ENCODE measurements around the gene LRRC52.

Gene LRRC52

DNA sequence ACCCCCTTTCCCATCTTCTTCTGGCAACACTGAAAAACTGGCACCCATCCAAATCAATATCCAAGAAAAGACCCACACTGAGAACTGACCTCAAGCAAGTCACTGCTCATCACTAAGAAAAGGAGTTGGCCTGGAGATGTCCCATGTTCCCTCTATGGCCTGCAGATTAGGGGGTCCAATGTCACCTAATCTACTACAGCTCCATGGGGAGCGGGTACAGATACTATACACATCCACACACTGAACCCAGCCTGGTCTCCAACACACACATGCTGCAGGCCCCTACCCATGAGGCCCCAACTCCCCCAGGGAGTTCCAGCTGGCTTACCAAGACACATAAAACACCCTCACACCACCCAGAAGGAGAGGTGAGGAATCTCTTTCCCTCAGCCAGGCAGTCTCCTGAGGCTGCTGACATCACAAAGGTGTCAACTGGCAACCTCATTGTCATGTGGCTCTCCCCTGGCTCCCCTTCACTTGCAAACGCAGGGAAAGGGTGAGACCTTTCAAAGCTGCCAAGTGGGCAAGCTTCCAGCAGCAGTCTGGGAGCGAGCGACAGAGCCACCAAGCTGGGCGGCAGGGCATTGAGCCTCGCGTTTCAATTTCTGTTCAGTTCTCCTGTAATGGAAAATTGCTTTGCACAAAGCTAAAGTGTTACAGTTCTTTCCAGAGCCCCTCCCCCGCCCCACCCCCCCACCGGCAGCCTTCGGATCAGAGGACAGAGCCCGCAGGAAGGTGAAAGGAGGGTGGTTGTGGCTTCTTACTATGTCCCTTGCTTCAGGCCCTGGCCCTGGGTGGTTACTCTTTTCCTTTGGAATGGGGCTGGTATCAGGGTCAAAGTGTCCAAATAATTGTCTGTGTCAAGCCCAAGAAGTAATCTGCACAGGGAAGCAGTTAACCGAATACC, at the start of gene LRRC52:
Gene LRRC52, plus strand, starts transcription at position 469 of the 907 bp plus-strand sequence. Its CDS starts 297 bp downstream, at position 766.
- DNase-seq (ENCODE audit: low spot score), result no peak

- DNase-seq (ENCODE audit: low spot score), result no peak
Measured at GRCh38 chr1:165494949-165495857, 48.6 kb upstream of the LRRC52 start.

- DNase-seq (ENCODE audit: low spot score), result no peak
Measured at GRCh38 chr1:165495858-165496205, 48.0 kb upstream of the LRRC52 start.

DNA sequence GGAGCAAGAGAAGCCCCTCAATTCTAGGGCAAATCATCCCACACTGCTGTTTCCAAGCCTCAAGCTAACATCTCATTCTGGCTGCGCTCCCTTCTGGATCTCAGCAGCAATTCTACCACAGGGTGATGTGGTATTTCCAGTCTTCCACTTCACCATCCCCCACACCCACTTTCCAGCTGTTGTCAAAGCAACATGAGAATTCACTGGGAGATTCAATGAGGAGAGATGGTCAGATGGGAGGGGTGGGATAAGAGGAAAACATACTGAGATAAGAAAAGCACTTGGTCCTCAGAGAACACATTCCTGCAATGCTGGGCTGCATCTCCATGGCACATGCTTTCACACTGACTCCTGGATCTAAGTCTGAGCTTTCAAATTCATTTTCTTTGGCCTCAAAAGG, 47.3 kb upstream of the LRRC52 start:
- DNase-seq (ENCODE audit: low spot score), result no peak

DNA sequence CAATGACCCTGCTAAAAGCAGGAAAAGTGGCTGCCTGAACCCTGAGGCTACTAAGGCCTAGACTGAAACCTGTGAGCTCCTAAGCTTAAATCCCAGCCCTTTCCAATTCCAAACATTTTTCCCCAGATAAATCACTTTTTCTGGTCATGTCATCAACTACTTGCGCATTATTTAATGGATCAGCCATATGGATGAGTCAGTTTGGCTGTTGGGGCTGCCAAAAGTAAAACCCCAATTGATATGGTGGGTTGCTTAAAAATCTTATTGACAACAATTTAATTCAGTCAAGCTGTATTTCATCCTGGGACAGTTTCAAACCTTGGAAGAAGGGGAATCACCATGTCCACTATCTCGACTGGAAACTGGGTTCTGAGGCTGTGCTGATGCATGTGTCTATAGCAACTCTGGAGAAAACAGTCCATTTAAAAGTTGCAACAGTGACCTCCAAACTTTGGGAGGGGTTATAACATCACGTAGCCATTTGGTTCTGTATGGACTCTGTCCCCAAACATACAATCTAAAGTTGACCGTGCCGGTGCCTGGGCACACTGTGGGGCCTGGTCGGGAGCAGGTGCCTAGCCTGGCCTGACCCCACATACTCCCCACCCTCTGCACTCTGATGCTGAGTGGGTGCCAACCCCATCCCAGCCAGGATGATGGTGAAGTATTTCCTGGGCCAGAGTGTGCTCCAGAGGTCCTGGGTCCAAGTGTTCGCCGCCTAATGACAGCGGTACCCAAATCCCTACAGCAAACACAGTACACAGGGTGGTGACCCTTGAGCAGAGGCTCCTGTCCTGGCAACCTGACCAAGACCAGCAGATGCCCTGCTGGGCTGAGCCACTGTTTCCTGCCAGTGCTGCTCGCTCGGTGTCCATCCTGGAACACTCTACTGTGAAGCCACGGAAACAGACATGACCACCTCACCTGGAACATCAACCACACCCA, 46.5 kb upstream of the LRRC52 start:
- DNase-seq (ENCODE audit: low spot score), result no peak

- DNase-seq (ENCODE audit: low spot score), result no peak
Measured at GRCh38 chr1:165501330-165501969, 42.4 kb upstream of the LRRC52 start.

GRCh38 chr1:165501970-165502348, 41.8 kb upstream of the LRRC52 start:
- no peak for DNase-seq (ENCODE audit: low spot score)

DNA sequence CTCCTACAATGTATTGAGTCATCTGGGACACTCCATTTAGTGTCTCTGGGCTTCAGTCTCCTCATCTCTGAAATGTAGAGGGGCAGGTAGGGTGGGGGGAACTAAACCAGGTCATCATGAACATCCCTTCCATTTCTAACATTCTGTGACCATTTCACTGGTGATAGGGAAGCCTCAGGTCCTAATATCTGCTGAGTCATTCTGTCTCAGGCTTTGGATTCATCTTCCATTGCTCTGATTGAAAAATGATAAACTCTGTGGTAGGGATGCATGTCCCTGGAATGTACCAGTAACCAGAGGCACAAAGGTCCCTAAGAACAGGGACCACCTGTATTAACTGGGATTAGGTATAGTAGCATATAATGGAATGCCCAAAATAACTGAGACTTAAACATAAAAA, 36.2 kb upstream of the LRRC52 start:
- DNase-seq (ENCODE audit: low spot score), result no peak

- no peak for DNase-seq (ENCODE audit: low spot score)
Measured at GRCh38 chr1:165508291-165508690, 35.5 kb upstream of the LRRC52 start.

DNA sequence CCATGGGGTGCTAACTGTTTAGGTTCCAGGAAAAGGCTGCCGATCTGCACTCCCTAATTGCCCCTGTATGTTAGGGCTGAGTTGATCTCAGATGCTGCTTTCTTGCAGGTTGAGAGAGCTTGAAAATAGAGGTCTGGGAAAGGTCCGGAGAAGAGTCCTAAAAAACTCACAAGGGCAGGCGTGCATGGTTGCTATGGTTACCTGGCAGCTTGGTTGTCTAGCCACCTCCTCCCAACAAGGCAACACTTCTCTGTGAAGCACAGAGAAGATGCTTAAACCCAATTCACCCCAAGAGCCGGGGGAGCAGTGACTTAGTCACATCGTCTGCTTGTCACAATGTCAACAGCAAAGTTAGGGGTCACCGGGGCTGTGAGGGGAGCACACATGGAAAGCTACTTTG, 31.0 kb upstream of the LRRC52 start:
- DNase-seq (ENCODE audit: low spot score), result no peak

DNA sequence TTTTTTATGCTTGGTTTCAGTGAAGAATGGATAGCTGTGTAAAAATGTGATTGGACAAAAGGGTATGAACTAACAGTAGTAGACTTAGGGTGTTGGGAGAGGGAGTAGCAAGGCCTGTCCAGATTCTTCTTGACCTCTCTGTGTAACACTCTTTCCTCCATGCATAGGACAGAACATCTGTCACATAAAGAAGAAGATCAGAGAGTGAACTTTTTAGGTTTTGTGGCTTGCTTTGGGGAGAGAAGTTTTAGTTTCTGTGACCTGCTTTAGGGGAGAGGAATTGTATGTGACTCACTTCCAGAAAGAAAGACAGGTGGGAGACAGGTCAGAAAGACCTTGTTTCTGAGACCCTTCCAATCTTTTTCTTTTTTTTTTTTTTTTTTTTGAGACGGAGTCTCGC, 27.3 kb upstream of the LRRC52 start:
- no peak for DNase-seq (ENCODE audit: low spot score)

DNA sequence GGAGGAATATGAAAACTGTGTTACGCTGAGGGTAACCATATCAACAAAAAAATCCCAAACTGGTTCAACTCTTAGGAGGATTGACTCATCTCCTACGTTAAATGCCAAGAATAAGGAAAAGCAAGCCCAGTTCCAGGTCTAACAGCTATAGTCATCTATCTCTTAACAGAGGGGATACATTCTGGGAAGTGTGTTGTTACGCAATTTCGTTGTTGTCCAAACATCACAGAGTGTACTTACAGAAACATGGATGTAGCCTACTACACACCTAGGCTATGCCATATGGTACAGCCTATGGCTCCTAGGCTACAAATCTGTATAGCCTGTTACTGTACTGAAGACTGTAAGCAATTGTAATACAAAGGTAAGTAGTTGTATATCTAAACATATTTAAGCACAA, 23.2 kb upstream of the LRRC52 start:
- no peak for DNase-seq (ENCODE audit: low spot score)

GRCh38 chr1:165524639-165525285, 19.0 kb upstream of the LRRC52 start:
- DNase-seq (ENCODE audit: low spot score), result no peak

- DNase-seq (ENCODE audit: low spot score), result no peak
Measured at GRCh38 chr1:165525708-165526107, 18.1 kb upstream of the LRRC52 start.

GRCh38 chr1:165527251-165528007, 16.4 kb upstream of the LRRC52 start:
- DNase-seq (ENCODE audit: low spot score), result no peak

DNA sequence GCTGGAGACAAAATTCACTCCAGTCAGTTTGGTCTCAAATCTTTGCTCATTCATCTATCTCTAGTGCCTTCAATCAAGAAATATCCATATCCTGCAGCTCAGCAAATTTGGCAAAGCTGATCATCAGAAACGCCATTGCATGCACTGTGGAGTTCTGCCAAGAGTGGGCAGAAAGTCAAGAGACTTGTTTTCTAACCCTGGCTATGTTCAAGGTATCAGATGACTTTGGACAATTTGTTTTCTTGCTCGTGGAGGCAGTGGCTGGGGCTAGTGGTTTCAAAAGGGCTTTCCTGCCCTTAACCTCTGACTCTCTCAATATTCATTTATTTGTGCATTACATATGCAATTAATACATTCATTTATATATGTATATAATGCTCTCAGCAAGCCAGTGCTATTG, 12.8 kb upstream of the LRRC52 start:
- DNase-seq (ENCODE audit: low spot score), result no peak

GRCh38 chr1:165532053-165532452, 11.7 kb upstream of the LRRC52 start:
- DNase-seq (ENCODE audit: low spot score), result no peak

DNA sequence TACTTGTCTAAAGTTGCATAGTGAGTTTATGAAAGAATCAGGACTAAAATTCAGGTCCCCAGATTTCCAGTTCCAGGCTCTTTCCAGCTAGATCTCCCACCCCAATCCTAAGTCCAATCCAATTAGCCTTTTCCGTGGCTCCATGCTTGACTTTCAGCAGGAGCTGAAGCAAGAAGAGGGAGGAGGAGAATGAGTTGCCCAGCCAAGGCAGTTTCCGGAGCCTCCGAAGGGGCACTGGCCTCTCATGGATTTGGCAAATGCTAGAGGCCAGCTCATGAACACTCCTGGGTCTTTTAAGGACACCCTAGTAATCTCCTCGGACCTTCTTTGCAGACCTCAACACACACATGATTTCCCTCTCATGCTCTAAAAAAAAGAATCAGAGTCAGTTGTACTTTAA, 10.5 kb upstream of the LRRC52 start:
- DNase-seq (ENCODE audit: low spot score), result no peak

DNA sequence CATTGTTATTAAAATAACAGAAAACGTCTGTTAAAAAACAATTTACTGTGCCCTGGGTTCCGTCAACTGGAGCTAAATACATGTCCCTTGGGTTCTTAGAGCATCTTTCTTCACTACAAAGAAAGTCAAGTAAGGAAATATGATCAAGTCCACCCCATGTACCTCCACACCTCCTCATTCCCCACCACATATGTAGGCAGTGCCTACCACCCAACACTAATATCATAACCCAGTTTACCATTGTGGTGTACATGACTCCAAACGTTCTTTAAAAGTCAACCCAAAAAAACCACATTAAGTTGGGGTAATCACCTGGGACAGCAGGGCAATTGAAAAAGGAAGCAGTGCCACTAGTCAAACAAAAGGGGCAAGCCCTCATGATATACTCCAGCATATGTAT, 7.8 kb upstream of the LRRC52 start:
- DNase-seq (ENCODE audit: low spot score), result no peak

Data from germinal center (tissue), 1 donor.